Kidney epithelial cell (primary cell): ENCODE measurements around the gene UIMC1. TPM values are rescaled to one million over a fixed set of nuclear protein-coding genes. Genes with fewer than 3 reads are reported as not detected.

Source experiments
- DNase-seq: peaks from one replicate; pipeline ENCODE4 v3.0.0-alpha.2; 2010; ENCODE audit warnings: low read depth
- H3K27me3 ChIP-seq: 2 replicates; pipeline ENCODE4 v1.6.0; 2011; ENCODE audit warnings: low read length; ENCODE audit not compliant: control insufficient read depth, insufficient read depth
- H3K36me3 ChIP-seq: 2 replicates; pipeline ENCODE4 v1.5.1; 2011; ENCODE audit warnings: low read length; ENCODE audit not compliant: control insufficient read depth, insufficient read depth
- H3K4me3 ChIP-seq: 2 replicates; pipeline ENCODE4 v1.5.1; 2011; ENCODE audit warnings: low read depth, mild to moderate bottlenecking, control low read depth, low read length
- CTCF ChIP-seq: IDR thresholded peaks from 2 replicates; pipeline ENCODE4 v1.5.1; 2011; ENCODE audit warnings: mild to moderate bottlenecking, moderate library complexity, low read length, control low read depth, inconsistent platforms; ENCODE audit not compliant: insufficient read depth, poor library complexity, severe bottlenecking
- total RNA-seq: library from RNA; depleted of rRNA; stranded (reverse); fragments of >200 nt; gene quantifications from 2 replicates; pipeline ENCODE4 v1.2.3, GENCODE V29; 2015

The UIMC1 gene
- total RNA-seq, 1 donor from 2014 or later, result 24.5 TPM

GRCh38 chr5:176869501-176870109 is 137.0 kb downstream of the UIMC1 start:
- no peak for TF ChIP-seq CTCF
- no peak for DNase-seq
- Histone ChIP-seq H3K4me3 (no peak overlapping the region), H3K36me3 (no peaks in the 10 kb centered on the region), H3K27me3 (peaks cover 37% of the 10 kb centered on the region)

- H3K27me3 ChIP-seq, result peaks cover 36% of the 10 kb centered on the region
- no peak for TF ChIP-seq CTCF
- H3K36me3 ChIP-seq, result no peaks in the 10 kb centered on the region
- H3K4me3 ChIP-seq, result no peak overlapping the region
- no peak for DNase-seq
Observed at GRCh38 chr5:176868731-176869130, 137.8 kb downstream of the UIMC1 start.

GRCh38 chr5:176868126-176868525 is 138.5 kb downstream of the UIMC1 start:
- H3K4me3 ChIP-seq, result no peak overlapping the region

GRCh38 chr5:176866707-176867310 is 139.8 kb downstream of the UIMC1 start:
- Histone ChIP-seq H3K27me3 (peaks cover 48% of the 10 kb centered on the region), H3K4me3 (no peak overlapping the region), H3K36me3 (no peaks in the 10 kb centered on the region)
- no peak for TF ChIP-seq CTCF
- no peak for DNase-seq

More at GRCh38 chr5:176868126-176868525, 138.5 kb downstream of the UIMC1 start:
- no peak for DNase-seq
- no peak for TF ChIP-seq CTCF
- Histone ChIP-seq H3K36me3 (no peaks in the 10 kb centered on the region), H3K27me3 (peaks cover 35% of the 10 kb centered on the region)

GRCh38 chr5:176865964-176866363 is 140.6 kb downstream of the UIMC1 start:
- TF ChIP-seq CTCF, result no peak
- Histone ChIP-seq H3K4me3 (no peak overlapping the region), H3K36me3 (no peaks in the 10 kb centered on the region), H3K27me3 (peaks cover 57% of the 10 kb centered on the region)
- no peak for DNase-seq

- H3K27me3 ChIP-seq, result peaks cover 67% of the 10 kb centered on the region
- no peak for DNase-seq
- H3K4me3 ChIP-seq, result no peak overlapping the region
- TF ChIP-seq CTCF, result no peak
- H3K36me3 ChIP-seq, result no peaks in the 10 kb centered on the region
Observed at GRCh38 chr5:176864755-176865154, 141.8 kb downstream of the UIMC1 start.
